Spleen (tissue), 7 donors: ENCODE results near the gene DVL1.

Source experiments
- CTCF ChIP-seq, 11 experiments: fragments of 200-600 bp in 7 of 11; fragments of 450-650 bp in 4 of 11; sonication (generic) in 4 of 11; IDR thresholded peaks in 8 of 11; conservative IDR thresholded peaks in 3 of 11; 1 replicate in 7 of 11; 2 replicates in 4 of 11; pipeline versions ENCODE4 v1.4.0 to v1.8.0; 2016 to 2021; ENCODE audit warnings: antibody characterized with exemption in 11 of 11, inconsistent platforms in 4 of 11, mild to moderate bottlenecking in 1 of 11
- POLR2A ChIP-seq, 3 donors: fragments of 450-650 bp; IDR thresholded peaks; one replicate each; pipeline ENCODE4 v1.5.1; 2017; ENCODE audit warnings: antibody characterized with exemption in 3 of 3, mild to moderate bottlenecking in 1 of 3
- POLR2AphosphoS5 ChIP-seq, 3 donors: sonication (generic); formaldehyde crosslinking; IDR thresholded peaks; one replicate each; pipeline ENCODE4 v1.5.1; 2017; ENCODE audit warnings: antibody characterized with exemption in 3 of 3
- donor health status: DM: no; HTN: no; CAD: no; lungs with moderate emphysema.
- donor health status: DM: no; HTN: no; CAD: no.
- donor health status: DM: no; HTN: no; CAD: no.

GRCh38 chr1:1364266-1364665, 15.0 kb upstream of the DVL1 start:
- no peak for TF ChIP-seq CTCF (IDR thresholded peaks at IDR 0.05 in 8 of 11, conservative IDR thresholded peaks at IDR 0.05 in 3 of 11)
- TF ChIP-seq POLR2A (IDR thresholded peaks at IDR 0.05) = no peak
- no peak for TF ChIP-seq POLR2AphosphoS5 (IDR thresholded peaks at IDR 0.05)
